ENCODE results near the gene DLGAP1.

- TF ChIP-seq ETS1 (IDR thresholded peaks at IDR 0.05) (no peak), POLR2AphosphoS5 (IDR thresholded peaks at IDR 0.05; ENCODE audit: low read depth) (no peak), EZH2 (IDR thresholded peaks at IDR 0.05; ENCODE audit: low read depth, unreplicated experiment) (no peak), CREB1 (CRISPR knock-in tag; IDR thresholded peaks at IDR 0.05; ENCODE audit: low read depth) (no peak), REST (IDR thresholded peaks at IDR 0.05; ENCODE audit: unreplicated experiment) (no peak)
Observed at GRCh38 chr18:4063545-4063944, 391.6 kb downstream of the DLGAP1 start.

Measured in GM23338 (cell line).